ENCODE results near the gene GRID2IP.
A peak's percentile ranks its signal among the peaks of the same experiment; 100 is the strongest.

DNA sequence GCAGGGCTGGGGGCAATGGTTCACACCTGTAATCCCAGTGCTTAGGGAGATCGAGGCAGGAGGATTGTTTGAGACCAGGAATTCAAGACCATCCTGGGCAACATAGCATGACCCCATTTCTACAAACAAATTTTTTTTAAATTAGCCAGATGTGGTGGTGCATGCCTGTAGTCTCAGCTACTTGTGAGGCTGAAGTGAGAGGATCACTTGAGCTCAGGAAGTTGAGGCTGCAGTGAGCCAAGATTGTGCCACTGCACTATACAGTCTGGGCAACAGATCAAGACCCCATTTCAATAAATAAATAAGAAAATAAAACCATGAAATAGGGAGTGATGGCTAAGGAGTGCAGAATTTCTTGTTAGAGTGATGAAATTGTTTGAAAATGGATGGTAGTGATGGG lies 8.9 kb downstream of the GRID2IP start:
- TF ChIP-seq, protein P1, sequence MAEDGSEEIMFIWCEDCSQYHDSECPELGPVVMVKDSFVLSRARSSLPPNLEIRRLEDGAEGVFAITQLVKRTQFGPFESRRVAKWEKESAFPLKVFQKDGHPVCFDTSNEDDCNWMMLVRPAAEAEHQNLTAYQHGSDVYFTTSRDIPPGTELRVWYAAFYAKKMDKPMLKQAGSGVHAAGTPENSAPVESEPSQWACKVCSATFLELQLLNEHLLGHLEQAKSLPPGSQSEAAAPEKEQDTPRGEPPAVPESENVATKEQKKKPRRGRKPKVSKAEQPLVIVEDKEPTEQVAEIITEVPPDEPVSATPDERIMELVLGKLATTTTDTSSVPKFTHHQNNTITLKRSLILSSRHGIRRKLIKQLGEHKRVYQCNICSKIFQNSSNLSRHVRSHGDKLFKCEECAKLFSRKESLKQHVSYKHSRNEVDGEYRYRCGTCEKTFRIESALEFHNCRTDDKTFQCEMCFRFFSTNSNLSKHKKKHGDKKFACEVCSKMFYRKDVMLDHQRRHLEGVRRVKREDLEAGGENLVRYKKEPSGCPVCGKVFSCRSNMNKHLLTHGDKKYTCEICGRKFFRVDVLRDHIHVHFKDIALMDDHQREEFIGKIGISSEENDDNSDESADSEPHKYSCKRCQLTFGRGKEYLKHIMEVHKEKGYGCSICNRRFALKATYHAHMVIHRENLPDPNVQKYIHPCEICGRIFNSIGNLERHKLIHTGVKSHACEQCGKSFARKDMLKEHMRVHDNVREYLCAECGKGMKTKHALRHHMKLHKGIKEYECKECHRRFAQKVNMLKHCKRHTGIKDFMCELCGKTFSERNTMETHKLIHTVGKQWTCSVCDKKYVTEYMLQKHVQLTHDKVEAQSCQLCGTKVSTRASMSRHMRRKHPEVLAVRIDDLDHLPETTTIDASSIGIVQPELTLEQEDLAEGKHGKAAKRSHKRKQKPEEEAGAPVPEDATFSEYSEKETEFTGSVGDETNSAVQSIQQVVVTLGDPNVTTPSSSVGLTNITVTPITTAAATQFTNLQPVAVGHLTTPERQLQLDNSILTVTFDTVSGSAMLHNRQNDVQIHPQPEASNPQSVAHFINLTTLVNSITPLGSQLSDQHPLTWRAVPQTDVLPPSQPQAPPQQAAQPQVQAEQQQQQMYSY (CRISPR knock-in tag; IDR thresholded peaks at IDR 0.05) = no peak
- TF ChIP-seq, protein P2, sequence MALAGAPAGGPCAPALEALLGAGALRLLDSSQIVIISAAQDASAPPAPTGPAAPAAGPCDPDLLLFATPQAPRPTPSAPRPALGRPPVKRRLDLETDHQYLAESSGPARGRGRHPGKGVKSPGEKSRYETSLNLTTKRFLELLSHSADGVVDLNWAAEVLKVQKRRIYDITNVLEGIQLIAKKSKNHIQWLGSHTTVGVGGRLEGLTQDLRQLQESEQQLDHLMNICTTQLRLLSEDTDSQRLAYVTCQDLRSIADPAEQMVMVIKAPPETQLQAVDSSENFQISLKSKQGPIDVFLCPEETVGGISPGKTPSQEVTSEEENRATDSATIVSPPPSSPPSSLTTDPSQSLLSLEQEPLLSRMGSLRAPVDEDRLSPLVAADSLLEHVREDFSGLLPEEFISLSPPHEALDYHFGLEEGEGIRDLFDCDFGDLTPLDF (CRISPR knock-in tag; IDR thresholded peaks at IDR 0.05) = no peak
- TF ChIP-seq, protein P3, sequence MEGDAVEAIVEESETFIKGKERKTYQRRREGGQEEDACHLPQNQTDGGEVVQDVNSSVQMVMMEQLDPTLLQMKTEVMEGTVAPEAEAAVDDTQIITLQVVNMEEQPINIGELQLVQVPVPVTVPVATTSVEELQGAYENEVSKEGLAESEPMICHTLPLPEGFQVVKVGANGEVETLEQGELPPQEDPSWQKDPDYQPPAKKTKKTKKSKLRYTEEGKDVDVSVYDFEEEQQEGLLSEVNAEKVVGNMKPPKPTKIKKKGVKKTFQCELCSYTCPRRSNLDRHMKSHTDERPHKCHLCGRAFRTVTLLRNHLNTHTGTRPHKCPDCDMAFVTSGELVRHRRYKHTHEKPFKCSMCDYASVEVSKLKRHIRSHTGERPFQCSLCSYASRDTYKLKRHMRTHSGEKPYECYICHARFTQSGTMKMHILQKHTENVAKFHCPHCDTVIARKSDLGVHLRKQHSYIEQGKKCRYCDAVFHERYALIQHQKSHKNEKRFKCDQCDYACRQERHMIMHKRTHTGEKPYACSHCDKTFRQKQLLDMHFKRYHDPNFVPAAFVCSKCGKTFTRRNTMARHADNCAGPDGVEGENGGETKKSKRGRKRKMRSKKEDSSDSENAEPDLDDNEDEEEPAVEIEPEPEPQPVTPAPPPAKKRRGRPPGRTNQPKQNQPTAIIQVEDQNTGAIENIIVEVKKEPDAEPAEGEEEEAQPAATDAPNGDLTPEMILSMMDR (IDR thresholded peaks at IDR 0.05) = no peak
- TF ChIP-seq SMAD4 (CRISPR knock-in tag; IDR thresholded peaks at IDR 0.05) (no peak), NFATC4 (CRISPR knock-in tag; IDR thresholded peaks at IDR 0.05) (no peak), SOX15 (CRISPR knock-in tag; IDR thresholded peaks at IDR 0.05) (no peak), FOXJ3 (CRISPR knock-in tag; IDR thresholded peaks at IDR 0.05; ENCODE audit: borderline replicate concordance) (no peak), ZNF138 (CRISPR knock-in tag; conservative IDR thresholded peaks at IDR 0.05) (no peak), ELF4 (CRISPR knock-in tag; IDR thresholded peaks at IDR 0.05; ENCODE audit: low read depth) (no peak), TEAD1 (CRISPR knock-in tag; IDR thresholded peaks at IDR 0.05) (no peak), ZNF121 (CRISPR knock-in tag; IDR thresholded peaks at IDR 0.05) (peak; percentile 69; the same call in 1 of the 2 replicates)
- TF ChIP-seq, protein P4, sequence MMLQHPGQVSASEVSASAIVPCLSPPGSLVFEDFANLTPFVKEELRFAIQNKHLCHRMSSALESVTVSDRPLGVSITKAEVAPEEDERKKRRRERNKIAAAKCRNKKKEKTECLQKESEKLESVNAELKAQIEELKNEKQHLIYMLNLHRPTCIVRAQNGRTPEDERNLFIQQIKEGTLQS (CRISPR knock-in tag; conservative IDR thresholded peaks at IDR 0.05) = no peak
- TF ChIP-seq, protein P5, sequence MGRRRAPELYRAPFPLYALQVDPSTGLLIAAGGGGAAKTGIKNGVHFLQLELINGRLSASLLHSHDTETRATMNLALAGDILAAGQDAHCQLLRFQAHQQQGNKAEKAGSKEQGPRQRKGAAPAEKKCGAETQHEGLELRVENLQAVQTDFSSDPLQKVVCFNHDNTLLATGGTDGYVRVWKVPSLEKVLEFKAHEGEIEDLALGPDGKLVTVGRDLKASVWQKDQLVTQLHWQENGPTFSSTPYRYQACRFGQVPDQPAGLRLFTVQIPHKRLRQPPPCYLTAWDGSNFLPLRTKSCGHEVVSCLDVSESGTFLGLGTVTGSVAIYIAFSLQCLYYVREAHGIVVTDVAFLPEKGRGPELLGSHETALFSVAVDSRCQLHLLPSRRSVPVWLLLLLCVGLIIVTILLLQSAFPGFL (CRISPR knock-in tag; IDR thresholded peaks at IDR 0.05; ENCODE audit: borderline replicate concordance) = no peak
- TF ChIP-seq, protein P6, sequence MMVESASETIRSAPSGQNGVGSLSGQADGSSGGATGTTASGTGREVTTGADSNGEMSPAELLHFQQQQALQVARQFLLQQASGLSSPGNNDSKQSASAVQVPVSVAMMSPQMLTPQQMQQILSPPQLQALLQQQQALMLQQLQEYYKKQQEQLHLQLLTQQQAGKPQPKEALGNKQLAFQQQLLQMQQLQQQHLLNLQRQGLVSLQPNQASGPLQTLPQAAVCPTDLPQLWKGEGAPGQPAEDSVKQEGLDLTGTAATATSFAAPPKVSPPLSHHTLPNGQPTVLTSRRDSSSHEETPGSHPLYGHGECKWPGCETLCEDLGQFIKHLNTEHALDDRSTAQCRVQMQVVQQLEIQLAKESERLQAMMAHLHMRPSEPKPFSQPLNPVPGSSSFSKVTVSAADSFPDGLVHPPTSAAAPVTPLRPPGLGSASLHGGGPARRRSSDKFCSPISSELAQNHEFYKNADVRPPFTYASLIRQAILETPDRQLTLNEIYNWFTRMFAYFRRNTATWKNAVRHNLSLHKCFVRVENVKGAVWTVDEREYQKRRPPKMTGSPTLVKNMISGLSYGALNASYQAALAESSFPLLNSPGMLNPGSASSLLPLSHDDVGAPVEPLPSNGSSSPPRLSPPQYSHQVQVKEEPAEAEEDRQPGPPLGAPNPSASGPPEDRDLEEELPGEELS (CRISPR knock-in tag; IDR thresholded peaks at IDR 0.05) = no peak

Data from WTC11 (cell line).